Spleen (tissue), 7 donors: ENCODE results near the gene PRLH.

Source experiments
- CTCF ChIP-seq, 11 experiments: fragments of 200-600 bp in 7 of 11; fragments of 450-650 bp in 4 of 11; sonication (generic) in 4 of 11; IDR thresholded peaks in 8 of 11; conservative IDR thresholded peaks in 3 of 11; 1 replicate in 7 of 11; 2 replicates in 4 of 11; pipeline versions ENCODE4 v1.4.0 to v1.8.0; 2016 to 2021; ENCODE audit warnings: antibody characterized with exemption in 11 of 11, inconsistent platforms in 4 of 11, mild to moderate bottlenecking in 1 of 11
- POLR2A ChIP-seq, 3 donors: fragments of 450-650 bp; IDR thresholded peaks; one replicate each; pipeline ENCODE4 v1.5.1; 2017; ENCODE audit warnings: antibody characterized with exemption in 3 of 3, mild to moderate bottlenecking in 1 of 3
- donor health status: DM: no; HTN: no; CAD: no; lungs with moderate emphysema.
- donor health status: DM: no; HTN: no; CAD: no.
- donor health status: DM: no; HTN: no; CAD: no.

DNA sequence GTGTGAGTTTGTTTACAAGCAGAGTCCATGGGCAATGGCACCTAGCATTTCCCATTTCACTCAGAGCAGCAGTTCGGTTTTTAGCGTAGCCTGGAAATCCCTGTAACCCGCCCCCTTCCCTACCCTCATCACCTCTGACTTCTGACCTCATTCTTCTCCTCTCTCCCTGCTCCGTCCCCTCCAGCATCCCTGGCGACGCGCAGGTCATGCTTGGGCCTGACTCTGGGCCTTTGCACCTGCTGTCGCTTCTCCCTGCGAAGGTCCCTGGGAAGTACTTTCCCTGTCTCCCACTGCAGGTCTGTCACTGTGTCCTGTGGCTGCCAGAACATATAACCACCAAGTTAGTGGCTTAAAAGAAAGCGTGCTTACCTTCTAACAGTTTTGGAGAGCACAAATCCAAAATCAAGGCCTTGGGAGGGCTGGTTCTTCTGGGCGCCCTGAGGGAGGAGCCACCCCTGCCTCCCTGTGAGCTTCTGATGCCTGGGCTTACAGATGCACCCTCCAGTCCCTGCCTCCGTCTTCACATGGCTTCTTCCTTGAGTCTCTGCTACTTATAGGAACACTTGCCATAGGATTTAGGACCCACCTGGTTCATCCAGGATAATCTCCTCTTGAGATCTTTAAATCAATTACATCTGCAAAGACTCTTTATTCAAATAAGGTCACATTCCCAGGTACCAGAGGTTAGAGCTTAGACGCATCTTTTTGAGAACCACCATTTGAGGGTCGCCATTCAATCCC is 32.3 kb downstream of the PRLH start:
- TF ChIP-seq CTCF (IDR thresholded peaks at IDR 0.05 in 8 of 11, conservative IDR thresholded peaks at IDR 0.05 in 3 of 11), result no peak
- TF ChIP-seq POLR2A (IDR thresholded peaks at IDR 0.05), result no peak
